ENCODE data around the gene GLT1D1.

GLT1D1 gene

GRCh38 chr12:128811806-128812205 is 41.5 kb upstream of the GLT1D1 start:
- H2BK5ac ChIP-seq (ENCODE audit: low read depth, low read length, poor library complexity) = no peak overlapping the region
- no peak overlapping the region for H2AK5ac ChIP-seq (ENCODE audit: low read length)
- H3K27me3 ChIP-seq (ENCODE audit: insufficient read depth, low read length) = no peaks in the 10 kb centered on the region
- H2BK12ac ChIP-seq (ENCODE audit: low read length) = no peak overlapping the region
- H4K8ac ChIP-seq (ENCODE audit: low read depth, low read length) = no peak overlapping the region
- peaks cover 5% of the 10 kb centered on the region for H3K79me2 ChIP-seq (ENCODE audit: control insufficient read depth, insufficient read depth, low read length, poor library complexity)
- no peak overlapping the region for H4K91ac ChIP-seq (ENCODE audit: low read depth, low read length)
- no peak overlapping the region for H3K23ac ChIP-seq (ENCODE audit: low read length)
- H2BK120ac ChIP-seq (ENCODE audit: insufficient read depth, low read length, poor library complexity) = no peak overlapping the region
- no peak overlapping the region for H3K4me3 ChIP-seq (ENCODE audit: low read depth, low read length)
- no peaks in the 10 kb centered on the region for H3K4me1 ChIP-seq (ENCODE audit: control insufficient read depth in 1 of 2, insufficient read depth in 2 of 2, low read length in 2 of 2)
- no peak overlapping the region for H4K12ac ChIP-seq (ENCODE audit: low read depth, low read length)
- H3K4me2 ChIP-seq (ENCODE audit: low read length) = no peak overlapping the region
- H3K27ac ChIP-seq (ENCODE audit: low read depth, low read length) = no peak overlapping the region
- H3K79me1 ChIP-seq (ENCODE audit: low read length) = no peaks in the 10 kb centered on the region
- peaks cover 26 to 29% of the 10 kb centered on the region in 2 experiments for H3K36me3 ChIP-seq (ENCODE audit: control insufficient read depth in 1 of 2, insufficient read depth in 2 of 2, low read length in 2 of 2)
- no peak overlapping the region for H2AFZ ChIP-seq (ENCODE audit: insufficient read depth, low read length, poor library complexity)
- H3K9me3 ChIP-seq (ENCODE audit: insufficient read depth, low read depth, low read length) = no peaks in the 10 kb centered on the region
- WGBS (ENCODE audit: extremely low coverage, insufficient coverage, insufficient read length) = 100% methylated on average over 1 of the region's 9 CpGs
- DNase-seq = no peak
- H3K14ac ChIP-seq (ENCODE audit: low read length) = no peak overlapping the region
- no peak overlapping the region for H3K9ac ChIP-seq (ENCODE audit: low read length)
- peak overlapping the region; percentile 78 for H3K4ac ChIP-seq (ENCODE audit: low read depth, low read length)
- no peak overlapping the region for H3K18ac ChIP-seq (ENCODE audit: low read length)

DNA sequence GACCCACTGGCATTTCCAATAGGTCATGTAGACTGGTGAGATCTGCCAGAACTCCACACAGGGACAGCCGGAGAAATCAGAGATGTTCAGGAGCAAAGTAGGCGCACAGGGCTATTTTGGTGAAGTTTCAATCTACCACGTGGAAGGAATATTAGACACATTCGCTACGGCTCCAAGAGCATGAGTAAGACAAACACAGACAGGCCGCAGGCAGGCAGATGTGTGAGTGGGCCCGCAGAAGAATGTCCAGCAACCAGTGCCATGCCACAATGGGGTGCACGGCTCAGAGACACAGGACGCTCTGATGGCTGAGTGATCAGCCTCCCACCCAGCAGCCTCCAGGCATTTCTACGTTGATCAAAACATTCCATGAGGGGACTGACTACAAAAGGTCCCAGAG is 39.9 kb upstream of the GLT1D1 start:
- Histone ChIP-seq H4K91ac (ENCODE audit: low read depth, low read length) (no peak overlapping the region), H3K9ac (ENCODE audit: low read length) (no peak overlapping the region), H3K14ac (ENCODE audit: low read length) (no peak overlapping the region), H3K79me1 (ENCODE audit: low read length) (no peaks in the 10 kb centered on the region), H3K23ac (ENCODE audit: low read length) (no peak overlapping the region), H3K36me3 (ENCODE audit: control insufficient read depth in 1 of 2, insufficient read depth in 2 of 2, low read length in 2 of 2) (peaks cover 20 to 23% of the 10 kb centered on the region in 2 experiments), H3K9me3 (ENCODE audit: insufficient read depth, low read depth, low read length) (no peaks in the 10 kb centered on the region), H3K27ac (ENCODE audit: low read depth, low read length) (no peak overlapping the region), H3K79me2 (ENCODE audit: control insufficient read depth, insufficient read depth, low read length, poor library complexity) (peaks cover 7% of the 10 kb centered on the region), H4K12ac (ENCODE audit: low read depth, low read length) (no peak overlapping the region), H3K4me2 (ENCODE audit: low read length) (no peak overlapping the region), H2BK5ac (ENCODE audit: low read depth, low read length, poor library complexity) (no peak overlapping the region), H3K27me3 (ENCODE audit: insufficient read depth, low read length) (no peaks in the 10 kb centered on the region), H2AK5ac (ENCODE audit: low read length) (no peak overlapping the region), H2BK120ac (ENCODE audit: insufficient read depth, low read length, poor library complexity) (no peak overlapping the region), H4K8ac (ENCODE audit: low read depth, low read length) (no peak overlapping the region), H3K4me1 (ENCODE audit: control insufficient read depth in 1 of 2, insufficient read depth in 2 of 2, low read length in 2 of 2) (peaks cover 0 to 4% of the 10 kb centered on the region in 2 experiments), H3K4me3 (ENCODE audit: low read depth, low read length) (no peak overlapping the region), H2BK12ac (ENCODE audit: low read length) (no peak overlapping the region), H3K4ac (ENCODE audit: low read depth, low read length) (peak overlapping the region; percentile 28), H3K18ac (ENCODE audit: low read length) (no peak overlapping the region), H2AFZ (ENCODE audit: insufficient read depth, low read length, poor library complexity) (no peak overlapping the region)
- no peak for DNase-seq
- WGBS (ENCODE audit: extremely low coverage, insufficient coverage, insufficient read length) = no CpG with 5 or more reads among the region's 10 CpGs

DNA sequence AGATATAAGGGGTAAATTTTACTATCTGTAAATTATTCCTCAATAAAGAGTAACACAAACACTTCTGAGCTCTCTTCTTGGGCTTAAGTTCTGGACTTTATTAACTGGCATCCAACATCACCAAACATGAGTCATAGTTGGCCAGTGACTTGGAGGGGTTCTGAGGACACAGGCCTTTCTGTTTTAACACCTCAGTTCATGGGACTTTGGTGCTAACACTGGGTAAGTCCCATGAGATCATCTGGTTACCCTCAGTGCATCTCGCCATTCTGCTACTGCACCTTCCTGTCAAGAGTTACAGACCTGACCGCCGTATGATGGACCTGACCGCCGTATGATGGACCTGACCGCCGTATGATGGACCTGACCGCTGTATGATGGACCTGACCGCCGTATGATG is 39.4 kb upstream of the GLT1D1 start:
- Histone ChIP-seq H3K4me1 (ENCODE audit: control insufficient read depth in 1 of 2, insufficient read depth in 2 of 2, low read length in 2 of 2) (peaks cover 0 to 7% of the 10 kb centered on the region in 2 experiments), H3K4me3 (ENCODE audit: low read depth, low read length) (no peak overlapping the region)

GRCh38 chr12:128814411-128815261 is 38.6 kb upstream of the GLT1D1 start:
- no peaks in the 10 kb centered on the region for H3K27me3 ChIP-seq (ENCODE audit: insufficient read depth, low read length)
- H2BK120ac ChIP-seq (ENCODE audit: insufficient read depth, low read length, poor library complexity) = no peak overlapping the region
- peaks cover 16 to 20% of the 10 kb centered on the region in 2 experiments for H3K36me3 ChIP-seq (ENCODE audit: control insufficient read depth in 1 of 2, insufficient read depth in 2 of 2, low read length in 2 of 2)
- no CpG with 5 or more reads among the region's 25 CpGs for WGBS (ENCODE audit: extremely low coverage, insufficient coverage, insufficient read length)
- H3K27ac ChIP-seq (ENCODE audit: low read depth, low read length) = no peak overlapping the region
- H3K14ac ChIP-seq (ENCODE audit: low read length) = no peak overlapping the region
- no peaks in the 10 kb centered on the region for H3K9me3 ChIP-seq (ENCODE audit: insufficient read depth, low read depth, low read length)
- H4K12ac ChIP-seq (ENCODE audit: low read depth, low read length) = no peak overlapping the region
- H3K9ac ChIP-seq (ENCODE audit: low read length) = no peak overlapping the region
- H4K8ac ChIP-seq (ENCODE audit: low read depth, low read length) = no peak overlapping the region
- no peak overlapping the region for H3K4me2 ChIP-seq (ENCODE audit: low read length)
- peaks cover 7% of the 10 kb centered on the region for H3K79me2 ChIP-seq (ENCODE audit: control insufficient read depth, insufficient read depth, low read length, poor library complexity)
- H3K18ac ChIP-seq (ENCODE audit: low read length) = no peak overlapping the region
- peaks cover 0 to 7% of the 10 kb centered on the region in 2 experiments for H3K4me1 ChIP-seq (ENCODE audit: control insufficient read depth in 1 of 2, insufficient read depth in 2 of 2, low read length in 2 of 2)
- DNase-seq = no peak
- H3K4me3 ChIP-seq (ENCODE audit: low read depth, low read length) = no peak overlapping the region
- H2BK12ac ChIP-seq (ENCODE audit: low read length) = no peak overlapping the region
- no peaks in the 10 kb centered on the region for H3K79me1 ChIP-seq (ENCODE audit: low read length)
- H4K91ac ChIP-seq (ENCODE audit: low read depth, low read length) = no peak overlapping the region
- H2BK5ac ChIP-seq (ENCODE audit: low read depth, low read length, poor library complexity) = no peak overlapping the region
- no peak overlapping the region for H3K4ac ChIP-seq (ENCODE audit: low read depth, low read length)
- H2AK5ac ChIP-seq (ENCODE audit: low read length) = no peak overlapping the region
- H2AFZ ChIP-seq (ENCODE audit: insufficient read depth, low read length, poor library complexity) = no peak overlapping the region
- no peak overlapping the region for H3K23ac ChIP-seq (ENCODE audit: low read length)

More for the DNA sequence above, 39.4 kb upstream of the GLT1D1 start:
- Histone ChIP-seq H2BK5ac (ENCODE audit: low read depth, low read length, poor library complexity) (no peak overlapping the region), H2BK120ac (ENCODE audit: insufficient read depth, low read length, poor library complexity) (no peak overlapping the region), H3K14ac (ENCODE audit: low read length) (no peak overlapping the region), H3K4ac (ENCODE audit: low read depth, low read length) (no peak overlapping the region), H4K8ac (ENCODE audit: low read depth, low read length) (no peak overlapping the region), H3K36me3 (ENCODE audit: control insufficient read depth in 1 of 2, insufficient read depth in 2 of 2, low read length in 2 of 2) (peaks cover 16 to 19% of the 10 kb centered on the region in 2 experiments), H3K18ac (ENCODE audit: low read length) (no peak overlapping the region), H4K12ac (ENCODE audit: low read depth, low read length) (no peak overlapping the region), H2AFZ (ENCODE audit: insufficient read depth, low read length, poor library complexity) (no peak overlapping the region), H4K91ac (ENCODE audit: low read depth, low read length) (no peak overlapping the region), H3K79me2 (ENCODE audit: control insufficient read depth, insufficient read depth, low read length, poor library complexity) (peaks cover 7% of the 10 kb centered on the region), H3K27ac (ENCODE audit: low read depth, low read length) (no peak overlapping the region), H2AK5ac (ENCODE audit: low read length) (no peak overlapping the region), H3K9me3 (ENCODE audit: insufficient read depth, low read depth, low read length) (no peaks in the 10 kb centered on the region), H3K23ac (ENCODE audit: low read length) (no peak overlapping the region), H3K9ac (ENCODE audit: low read length) (no peak overlapping the region), H3K4me2 (ENCODE audit: low read length) (no peak overlapping the region), H2BK12ac (ENCODE audit: low read length) (no peak overlapping the region), H3K27me3 (ENCODE audit: insufficient read depth, low read length) (no peaks in the 10 kb centered on the region), H3K79me1 (ENCODE audit: low read length) (no peaks in the 10 kb centered on the region)
- DNase-seq = no peak
- no CpG with 5 or more reads among the region's 10 CpGs for WGBS (ENCODE audit: extremely low coverage, insufficient coverage, insufficient read length)

All from trophoblast cell (in vitro differentiated cells and primary cell).